HEK293 (cell line): Measurements from ENCODE around the gene DNASE1L3.

Experiments used
- CTCF ChIA-PET: fragments of 350-600 bp; formaldehyde crosslinking; extraction: SDS; loops from one replicate; lab custom pipeline; 2021; ENCODE audit warnings: antibody characterized with exemption; lab: Yijun Ruan, JAX
- POLR2A ChIA-PET: fragments of 300-600 bp; formaldehyde crosslinking; extraction: SDS; loops from one replicate; lab custom pipeline; 2020; ENCODE audit warnings: antibody characterized with exemption, inconsistent platforms; lab: Yijun Ruan, JAX
- H3K27ac ChIP-seq: fragments of 200-500 bp; sonication (Bioruptor generic); 2 replicates; pipeline ENCODE4 v1.5.1; 2014; ENCODE audit warnings: low read depth, low read length, control low read depth, inconsistent platforms; ENCODE audit errors: extremely low read depth
- H3K36me3 ChIP-seq, 2 experiments: fragments of 200-500 bp in 1 of 2; sonication (Bioruptor generic) in 1 of 2; 1 replicate in 1 of 2; 2 replicates in 1 of 2; pipeline ENCODE4 v1.5.1; 2014 to 2017; ENCODE audit warnings: inconsistent platforms in 2 of 2, low read length in 2 of 2; ENCODE audit not compliant: control insufficient read depth in 2 of 2, insufficient read depth in 1 of 2
- H3K4me1 ChIP-seq: fragments of 200-500 bp; sonication (Bioruptor generic); 2 replicates; pipeline ENCODE4 v1.5.1; 2014; ENCODE audit warnings: mild to moderate bottlenecking, low read length, inconsistent platforms; ENCODE audit not compliant: control insufficient read depth, insufficient read depth
- H3K4me3 ChIP-seq: 2 replicates; pipeline ENCODE4 v1.5.1; 2011; ENCODE audit warnings: low read depth, mild to moderate bottlenecking, control low read depth, low read length, moderate library complexity
- H3K9me3 ChIP-seq: fragments of 200-500 bp; sonication (Bioruptor generic); 2 replicates; pipeline ENCODE4 v1.5.1; 2014; ENCODE audit warnings: low read depth, low read length, inconsistent platforms; ENCODE audit not compliant: control insufficient read depth, insufficient read depth
- ATF2 ChIP-seq: fragments of 450-650 bp; formaldehyde crosslinking; IDR thresholded peaks from 2 replicates; pipeline ENCODE4 v1.5.1; 2016; ENCODE audit warnings: missing biosample characterization, missing genetic modification characterization, low read depth
- GLIS1 ChIP-seq: fragments of 450-650 bp; formaldehyde crosslinking; IDR thresholded peaks from 2 replicates; pipeline ENCODE4 v1.5.1; 2016; ENCODE audit warnings: missing biosample characterization, missing genetic modification characterization
- IKZF3 ChIP-seq: fragments of 450-650 bp; IDR thresholded peaks from 2 replicates; pipeline ENCODE4 v1.5.0; 2018; ENCODE audit warnings: missing biosample characterization, mild to moderate bottlenecking, missing genetic modification characterization, moderate library complexity
- MYNN ChIP-seq: fragments of 450-650 bp; formaldehyde crosslinking; IDR thresholded peaks from 2 replicates; pipeline ENCODE4 v1.5.1; 2016; ENCODE audit warnings: missing biosample characterization, missing genetic modification characterization, borderline replicate concordance
- PRDM6 ChIP-seq: fragments of 450-650 bp; formaldehyde crosslinking; IDR thresholded peaks from 2 replicates; pipeline ENCODE4 v1.5.1; 2017; ENCODE audit warnings: missing biosample characterization, missing genetic modification characterization
- ZBTB10 ChIP-seq: fragments of 450-650 bp; formaldehyde crosslinking; IDR thresholded peaks from 2 replicates; pipeline ENCODE4 v1.5.1; 2016; ENCODE audit warnings: missing biosample characterization, missing genetic modification characterization
- ZBTB49 ChIP-seq: fragments of 450-650 bp; formaldehyde crosslinking; IDR thresholded peaks from 2 replicates; pipeline ENCODE4 v1.5.1; 2016; ENCODE audit warnings: missing biosample characterization, missing genetic modification characterization, low read depth
- ZIC2 ChIP-seq: fragments of 450-650 bp; formaldehyde crosslinking; IDR thresholded peaks from 2 replicates; pipeline ENCODE4 v1.5.1; 2016; ENCODE audit warnings: missing biosample characterization, missing genetic modification characterization
- ZNF16 ChIP-seq: fragments of 450-650 bp; formaldehyde crosslinking; IDR thresholded peaks from 2 replicates; pipeline ENCODE4 v1.5.1; 2016; ENCODE audit warnings: low read depth, missing biosample characterization, missing genetic modification characterization
- ZNF223 ChIP-seq: fragments of 450-650 bp; formaldehyde crosslinking; IDR thresholded peaks from 2 replicates; pipeline ENCODE4 v1.5.1; 2016; ENCODE audit warnings: missing biosample characterization, missing genetic modification characterization
- ZNF23 ChIP-seq: fragments of 450-650 bp; formaldehyde crosslinking; IDR thresholded peaks from 2 replicates; pipeline ENCODE4 v1.5.1; 2016; ENCODE audit warnings: missing biosample characterization, missing genetic modification characterization, borderline replicate concordance
- ZNF266 ChIP-seq: fragments of 450-650 bp; formaldehyde crosslinking; IDR thresholded peaks from 2 replicates; pipeline ENCODE4 v1.5.1; 2016; ENCODE audit warnings: missing biosample characterization, missing genetic modification characterization, low read depth
- ZNF362 ChIP-seq: fragments of 450-650 bp; formaldehyde crosslinking; IDR thresholded peaks from 2 replicates; pipeline ENCODE4 v1.5.1; 2016; ENCODE audit warnings: missing biosample characterization, missing genetic modification characterization
- ZNF561 ChIP-seq: fragments of 450-650 bp; IDR thresholded peaks from 2 replicates; pipeline ENCODE4 v1.5.1; 2018; ENCODE audit warnings: missing biosample characterization, missing genetic modification characterization, borderline replicate concordance
- ZNF624 ChIP-seq: fragments of 450-650 bp; formaldehyde crosslinking; IDR thresholded peaks from 2 replicates; pipeline ENCODE4 v1.5.1; 2017; ENCODE audit warnings: missing biosample characterization, missing genetic modification characterization
- ZNF626 ChIP-seq: fragments of 450-650 bp; sonication (Bioruptor Pico); formaldehyde crosslinking; IDR thresholded peaks from 2 replicates; pipeline ENCODE4 v1.5.1; 2018; ENCODE audit warnings: missing biosample characterization, missing genetic modification characterization, inconsistent platforms
- ZNF664 ChIP-seq: fragments of 450-650 bp; formaldehyde crosslinking; IDR thresholded peaks from 2 replicates; pipeline ENCODE4 v1.5.1; 2016; ENCODE audit warnings: missing biosample characterization, missing genetic modification characterization
- ZNF677 ChIP-seq: fragments of 450-650 bp; IDR thresholded peaks from 2 replicates; pipeline ENCODE4 v1.5.0; 2018; ENCODE audit warnings: missing biosample characterization, mild to moderate bottlenecking, missing genetic modification characterization, moderate library complexity
- ZNF701 ChIP-seq: fragments of 450-650 bp; formaldehyde crosslinking; IDR thresholded peaks from 2 replicates; pipeline ENCODE4 v1.5.1; 2016; ENCODE audit warnings: missing biosample characterization, missing genetic modification characterization
- ZNF704 ChIP-seq: fragments of 450-650 bp; formaldehyde crosslinking; IDR thresholded peaks from 2 replicates; pipeline ENCODE4 v1.5.1; 2016; ENCODE audit warnings: missing biosample characterization, missing genetic modification characterization
- ZNF76 ChIP-seq: fragments of 450-650 bp; formaldehyde crosslinking; IDR thresholded peaks from 2 replicates; pipeline ENCODE4; 2016; ENCODE audit warnings: low read depth, missing biosample characterization, missing genetic modification characterization, borderline replicate concordance
- ZNF830 ChIP-seq: fragments of 450-650 bp; IDR thresholded peaks from 2 replicates; pipeline ENCODE4 v1.5.0; 2018; ENCODE audit warnings: missing biosample characterization, missing genetic modification characterization, low read depth, mild to moderate bottlenecking, moderate library complexity

Gene DNASE1L3

GRCh38 chr3:58173029-58173668 is 37.6 kb downstream of the DNASE1L3 start:
- TF ChIP-seq ZNF830 (no peak), ZNF624 (tag by site-specific recombination) (no peak), ZNF704 (tag by site-specific recombination) (no peak), PRDM6 (tag by site-specific recombination) (no peak), ZBTB10 (tag by site-specific recombination) (no peak), ZNF223 (no peak), ZNF561 (tag by site-specific recombination) (no peak), ZNF362 (tag by site-specific recombination) (no peak), ZNF266 (tag by site-specific recombination) (no peak), ATF2 (tag by site-specific recombination) (no peak), ZIC2 (tag by site-specific recombination) (no peak), MYNN (tag by site-specific recombination) (no peak)
- TF ChIP-seq, all 188 proteins: peak for 0
- POLR2A ChIA-PET = no interaction called here
- Histone ChIP-seq H3K36me3 (peaks cover 0 to 37% of the 10 kb centered on the region in 2 experiments; a peak in 1 of 3 replicates), H3K9me3 (no peaks in the 10 kb centered on the region), H3K4me3 (no peak overlapping the region), H3K27ac (no peak overlapping the region), H3K4me1 (no peaks in the 10 kb centered on the region)
- CTCF ChIA-PET = interaction anchor here (0.8 to 1.3 kb wide), 4 partner anchors 17 to 211 kb away, joined by 3 to 4 read pairs (median 3); no protein-coding TSS in a partner anchor

- ChIA-PET POLR2A (no interaction called here), CTCF (interaction anchor here (0.6 kb wide), 1 partner anchor 782 kb away, joined by 3 read pairs; no protein-coding TSS in a partner anchor)
- Histone ChIP-seq H3K9me3 (no peaks in the 10 kb centered on the region), H3K27ac (no peak overlapping the region), H3K4me3 (no peak overlapping the region), H3K36me3 (peaks cover 0 to 45% of the 10 kb centered on the region in 2 experiments; a peak in 1 of 3 replicates), H3K4me1 (no peaks in the 10 kb centered on the region)
- no peak for TF ChIP-seq IKZF3 (tag by site-specific recombination)
- no peak for TF ChIP-seq ZNF664
- TF ChIP-seq ZNF16 = no peak
- no peak for TF ChIP-seq ZNF701
- TF ChIP-seq ZNF677 = no peak
- TF ChIP-seq ZNF23 (tag by site-specific recombination) = no peak
- TF ChIP-seq ZNF76 (tag by site-specific recombination) = no peak
- no peak for TF ChIP-seq ZNF704 (tag by site-specific recombination)
- no peak for TF ChIP-seq GLIS1 (tag by site-specific recombination)
- TF ChIP-seq ZBTB49 (tag by site-specific recombination) = no peak
- no peak for TF ChIP-seq ZNF626 (tag by site-specific recombination)
Measured at GRCh38 chr3:58171126-58171525, 39.6 kb downstream of the DNASE1L3 start.
